GM12878 (cell line): ENCODE measurements around the gene SPAG17. TPM values are rescaled to one million over a fixed set of nuclear protein-coding genes. Genes with fewer than 3 reads are reported as not detected.

ENCODE experiments used
- ATAC-seq: fragments of 200-7000 bp; cut with Tn5 transposase; 3 replicates; pipeline ENCODE4 v1.9.1; 2020; ENCODE audit warnings: mild to moderate bottlenecking, moderate library complexity
- BruUV-seq: library from RNA; stranded (reverse); fragments of 400-500 nt; replicated peaks from 2 replicates; lab custom pipeline; 2021; lab: Mats Ljungman, UMichigan
- CTCF ChIA-PET: fragments of 300-600 bp; sonication (Branson Sonifier 250); formaldehyde crosslinking; extraction: SDS; loops from one replicate; lab custom pipeline; 2021; ENCODE audit warnings: inconsistent platforms; lab: Yijun Ruan, JAX
- POLR2A ChIA-PET: fragments of 350-600 bp; formaldehyde crosslinking; extraction: SDS; loops from one replicate; lab custom pipeline; 2021; ENCODE audit warnings: inconsistent platforms; lab: Charles Lee
- RAD21 ChIA-PET: fragments of 300-600 bp; sonication (Branson Sonifier 250); formaldehyde crosslinking; loops from one replicate; lab custom pipeline; 2023; ENCODE audit warnings: antibody characterized with exemption; ENCODE audit not compliant: unreplicated experiment; lab: Charles Lee
- SMC1A ChIA-PET: fragments of 300-600 bp; sonication (Branson Sonifier 250); formaldehyde crosslinking; loops from one replicate; lab custom pipeline; 2023; ENCODE audit not compliant: unreplicated experiment, uncharacterized antibody; lab: Charles Lee
- DNase-seq: peaks from one replicate; pipeline ENCODE4 v3.0.0-alpha.2; 2011; ENCODE audit warnings: low read depth, low spot score
- FAIRE-seq: peaks from 3 replicates; lab custom pipeline; 2011; peaks lifted over from hg19 to GRCh38; lab: Jason Lieb, UNC
- H2AFZ ChIP-seq: 2 replicates; pipeline ENCODE4 v1.6.0; 2011; ENCODE audit warnings: low read depth, low read length, control low read depth; ENCODE audit not compliant: control insufficient read depth
- H3K27ac ChIP-seq: 2 replicates; pipeline ENCODE4 v1.5.1; 2011; ENCODE audit warnings: control low read depth; ENCODE audit not compliant: control insufficient read depth, insufficient read depth
- H3K27me3 ChIP-seq, 2 experiments: replicated peaks in 1 of 2; 2 replicates each; pipeline versions ENCODE4 v1.6.0 to v1.6.1; 2011; ENCODE audit warnings: low read length in 1 of 2; ENCODE audit not compliant: control insufficient read depth in 2 of 2, insufficient read depth in 2 of 2
- H3K36me3 ChIP-seq, 2 experiments: 2 replicates each; pipeline ENCODE4 v1.5.1; 2011; ENCODE audit warnings: low read length in 1 of 2; ENCODE audit not compliant: control insufficient read depth in 2 of 2, insufficient read depth in 2 of 2
- H3K4me1 ChIP-seq: 2 replicates; pipeline ENCODE4 v1.6.1; 2011; ENCODE audit warnings: mild to moderate bottlenecking, low read length, moderate library complexity, mixed read lengths; ENCODE audit not compliant: control insufficient read depth, insufficient read depth
- H3K4me2 ChIP-seq: 2 replicates; pipeline ENCODE4 v1.6.0; 2011; ENCODE audit warnings: control low read depth; ENCODE audit not compliant: control insufficient read depth, insufficient read depth
- H3K4me3 ChIP-seq: fragments of 200-600 bp; sonication (generic); 2 replicates; pipeline ENCODE4 v1.5.1; 2016
- H3K79me2 ChIP-seq: 2 replicates; pipeline ENCODE4 v1.6.0; 2011; ENCODE audit warnings: low read length; ENCODE audit not compliant: control insufficient read depth, insufficient read depth
- H3K9ac ChIP-seq: 2 replicates; pipeline ENCODE4 v1.8.0; 2011; ENCODE audit warnings: low read length, control low read depth, mixed read lengths; ENCODE audit not compliant: control insufficient read depth, insufficient read depth
- H3K9me3 ChIP-seq: replicated peaks from 3 replicates; pipeline ENCODE4 v1.5.1; 2011; ENCODE audit warnings: mild to moderate bottlenecking, low read length; ENCODE audit not compliant: control insufficient read depth, insufficient read depth
- H4K20me1 ChIP-seq: 2 replicates; pipeline ENCODE4 v1.6.0; 2011; ENCODE audit not compliant: control insufficient read depth, insufficient read depth
- BCLAF1 ChIP-seq: fragments of 450-650 bp; IDR thresholded peaks from 2 replicates; pipeline ENCODE4 v1.6.1; 2017; ENCODE audit warnings: antibody characterized with exemption, mild to moderate bottlenecking, moderate library complexity
- CUX1 ChIP-seq: IDR thresholded peaks from 2 replicates; pipeline ENCODE4 v1.6.1; 2012; ENCODE audit warnings: improper control_type of control experiment, low read depth, low read length; ENCODE audit not compliant: insufficient replicate concordance
- DPF2 ChIP-seq: fragments of 450-650 bp; IDR thresholded peaks from 2 replicates; pipeline ENCODE4 v1.6.1; 2017; ENCODE audit warnings: mild to moderate bottlenecking
- EZH2 ChIP-seq: IDR thresholded peaks from 2 replicates; pipeline ENCODE4 v1.6.1; 2012; ENCODE audit warnings: low read depth, mild to moderate bottlenecking, control low read depth, inconsistent platforms, low read length, borderline replicate concordance; ENCODE audit not compliant: control insufficient read depth
- KDM1A ChIP-seq: fragments of 200-600 bp; sonication (generic); IDR thresholded peaks from 2 replicates; pipeline ENCODE4 v1.6.1; 2016; ENCODE audit warnings: borderline replicate concordance
- NRF1 ChIP-seq: conservative IDR thresholded peaks from 2 replicates; pipeline ENCODE4 v1.6.1; 2011; ENCODE audit warnings: mild to moderate bottlenecking, low read depth, low read length, improper control_type of control experiment
- POLR2AphosphoS5 ChIP-seq: IDR thresholded peaks from 2 replicates; pipeline ENCODE4 v1.6.1; 2011; ENCODE audit warnings: mild to moderate bottlenecking, low read length, inconsistent platforms
- ZBED1 ChIP-seq: IDR thresholded peaks from 2 replicates; pipeline ENCODE4 v1.6.1; 2016; ENCODE audit warnings: borderline replicate concordance
- WGBS: methylation state at CpG from one replicate; pipeline ENCODE4 v1.1.6; 2016; ENCODE audit warnings: low lambda C conversion rate; ENCODE audit not compliant: insufficient replicate concordance, insufficient coverage; ENCODE audit errors: missing lambda C conversion rate; 5-methylcytosine and 5-hydroxymethylcytosine counted together
- in situ Hi-C: fragments of 300-500 bp; cut with MboI; formaldehyde crosslinking; loops from 9 replicates; pipeline ENCODE4 v1.14.3; 2018; ENCODE audit warnings: mixed read lengths
- intact Hi-C: fragments of 100-400 bp; cut with micrococcal nuclease; formaldehyde crosslinking; loops from one replicate; pipeline ENCODE4 v1.14.2; 2022; ENCODE audit not compliant: unreplicated experiment
- polyA plus RNA-seq, 11 experiments: library from polyadenylated mRNA; depleted of rRNA in 4 of 11; unstranded in 6 of 11; stranded (reverse) in 5 of 11; fragments of >200 nt; fragmentation: Nextera tagmentation in 4 of 11; fragmentation: Illumina TruSeq in 1 of 11; extraction: Ambion mirVana in 4 of 11; extraction: Trizol in 1 of 11; gene quantifications; 1 replicate in 1 of 11; 2 replicates in 10 of 11; pipeline versions ENCODE4 v1.2.1 to v1.2.3, GENCODE V29; 2011 to 2016; ENCODE audit warnings: inconsistent platforms in 2 of 11, missing spikeins in 2 of 11, low read depth in 1 of 11
- total RNA-seq, 4 experiments: library from RNA; depleted of rRNA in 3 of 4; stranded (reverse); fragments of >200 nt in 3 of 4; fragmentation: Illumina TruSeq in 1 of 4; extraction: Trizol in 1 of 4; gene quantifications; 2 replicates each; pipeline versions ENCODE4 v1.2.1 to v1.2.3, GENCODE V29; 2013 to 2021

Gene SPAG17
- total and polyA plus RNA-seq, 10 of the 15 experiments (the other 5 are each of a cell fraction or from before 2014, with no cell fraction given): 0.02 to 0.16 (median 0.03) TPM; not detected in 7

- Histone ChIP-seq H3K27ac (no peak overlapping the region), H3K4me3 (no peak overlapping the region), H3K4me1 (no peaks in the 10 kb centered on the region), H3K9ac (no peak overlapping the region), H2AFZ (no peak overlapping the region), H3K9me3 (no peaks in the 10 kb centered on the region), H3K27me3 (no peaks in the 10 kb centered on the region), H3K4me2 (no peak overlapping the region), H3K79me2 (no peaks in the 10 kb centered on the region), H4K20me1 (no peaks in the 10 kb centered on the region), H3K36me3 (no peaks in the 10 kb centered on the region)
- DNase-seq (no peak), ATAC-seq (no peak), FAIRE-seq (no peak)
- in situ Hi-C loops (no loop called here), intact Hi-C loops (no loop called here)
- ChIA-PET CTCF (no interaction called here), POLR2A (no interaction called here), SMC1A (no interaction called here), RAD21 (no interaction called here)
- no peak for TF ChIP-seq KDM1A
- no TSS peak for BruUV-seq
- WGBS: 100% methylated on average over 1 of the region's 1 CpG
Observed at GRCh38 chr1:118210051-118210722, 25.2 kb upstream of the SPAG17 start.

GRCh38 chr1:118209648-118210047, 24.6 kb upstream of the SPAG17 start:
- RAD21 ChIA-PET: no interaction called here
- in situ Hi-C loops: no loop called here
- no peak for ATAC-seq
- intact Hi-C loops: no loop called here
- Histone ChIP-seq H3K27me3 (no peaks in the 10 kb centered on the region), H3K4me2 (no peak overlapping the region), H2AFZ (no peak overlapping the region), H3K4me1 (no peaks in the 10 kb centered on the region), H3K4me3 (no peak overlapping the region), H3K36me3 (no peaks in the 10 kb centered on the region), H3K9ac (no peak overlapping the region), H4K20me1 (no peaks in the 10 kb centered on the region), H3K79me2 (no peaks in the 10 kb centered on the region), H3K9me3 (no peaks in the 10 kb centered on the region), H3K27ac (no peak overlapping the region)
- CTCF ChIA-PET: no interaction called here
- DNase-seq: no peak
- no TSS peak for BruUV-seq
- 47% methylated on average over 6 of the region's 6 CpGs for WGBS
- SMC1A ChIA-PET: no interaction called here
- no peak for FAIRE-seq
- POLR2A ChIA-PET: no interaction called here
- TF ChIP-seq EZH2 (no peak), DPF2 (no peak), NRF1 (no peak), ZBED1 (no peak), POLR2AphosphoS5 (no peak), CUX1 (no peak), BCLAF1 (no peak)
